NT2/D1 (cell line): ENCODE data around the gene ARSJ.

Source experiments
- DNase-seq: peaks from one replicate; pipeline ENCODE4 v3.0.0-alpha.2; 2011; ENCODE audit warnings: low read depth, low spot score
- H3K27me3 ChIP-seq: 2 replicates; pipeline ENCODE4 v1.6.0; 2011; ENCODE audit warnings: mild to moderate bottlenecking; ENCODE audit not compliant: insufficient read length, insufficient read depth
- H3K36me3 ChIP-seq: 2 replicates; pipeline ENCODE4 v1.6.1; 2011; ENCODE audit warnings: mild to moderate bottlenecking, low read length, mixed read lengths; ENCODE audit not compliant: insufficient read depth, insufficient read length
- H3K4me1 ChIP-seq: 2 replicates; pipeline ENCODE4 v1.5.1; 2011; ENCODE audit not compliant: insufficient read depth, insufficient read length
- H3K4me3 ChIP-seq: 2 replicates; pipeline ENCODE4 v1.5.1; 2011; ENCODE audit warnings: low read depth; ENCODE audit not compliant: insufficient read length
- H3K9ac ChIP-seq: 2 replicates; pipeline ENCODE4 v1.6.0; 2011; ENCODE audit warnings: low read depth; ENCODE audit not compliant: insufficient read length
- H3K9me3 ChIP-seq: 2 replicates; pipeline ENCODE4 v1.5.1; 2011; ENCODE audit warnings: mild to moderate bottlenecking, low read length; ENCODE audit not compliant: insufficient read depth
- SUZ12 ChIP-seq: IDR thresholded peaks from 2 replicates; pipeline ENCODE4 v1.6.1; 2011; ENCODE audit not compliant: insufficient read length, insufficient read depth; ENCODE audit errors: extremely low read depth
- YY1 ChIP-seq: IDR thresholded peaks from 2 replicates; pipeline ENCODE4 v1.6.1; 2011; ENCODE audit not compliant: insufficient read length, insufficient read depth
- ZNF274 ChIP-seq: IDR thresholded peaks from 2 replicates; pipeline ENCODE4 v1.6.1; 2011; ENCODE audit warnings: mild to moderate bottlenecking, low read depth, low read length

ARSJ gene

DNA sequence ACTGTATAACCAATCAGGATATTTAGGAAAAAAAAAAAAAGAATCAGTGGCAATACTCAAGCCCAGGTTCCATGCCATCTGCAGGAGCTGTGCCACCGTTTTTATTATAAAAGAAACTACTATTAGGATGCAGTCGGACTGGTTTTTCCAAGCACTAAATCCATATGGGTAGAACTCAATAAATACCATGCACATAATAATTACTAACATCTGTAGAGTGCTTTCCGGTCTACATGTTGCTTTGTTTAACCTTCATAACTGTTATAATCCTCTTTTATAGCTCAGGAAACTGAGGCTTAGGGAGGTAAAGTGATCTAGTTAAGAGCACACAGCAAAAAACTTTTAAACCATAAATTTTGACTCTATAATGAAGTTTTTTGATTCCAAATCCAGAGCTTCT lies 24.0 kb downstream of the ARSJ start:
- DNase-seq, result no peak
- Histone ChIP-seq H3K9me3 (no peaks in the 10 kb centered on the region), H3K27me3 (no peaks in the 10 kb centered on the region), H3K4me3 (no peak overlapping the region), H3K9ac (no peak overlapping the region), H3K36me3 (no peaks in the 10 kb centered on the region), H3K4me1 (no peaks in the 10 kb centered on the region)
- TF ChIP-seq YY1, result no peak
- no peak for TF ChIP-seq SUZ12
- TF ChIP-seq ZNF274, result no peak

DNA sequence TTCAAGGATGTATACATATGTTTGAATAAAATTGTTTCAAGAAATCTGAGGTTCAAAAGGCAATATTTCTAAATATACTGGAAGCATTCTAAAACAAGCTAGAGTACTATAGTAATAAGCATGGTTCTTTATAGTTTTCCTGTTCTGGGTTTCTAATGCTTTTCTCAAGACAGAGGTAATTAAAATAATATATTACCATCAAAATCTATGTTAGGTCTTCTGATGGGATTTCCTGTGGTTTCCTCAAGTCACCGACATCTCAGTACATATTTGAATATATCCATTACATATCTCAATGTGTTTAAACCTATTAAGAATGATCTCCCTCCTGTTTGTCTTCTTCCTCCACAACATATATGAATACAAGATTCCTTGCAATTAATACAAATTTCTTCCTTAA lies 25.6 kb downstream of the ARSJ start:
- H3K9ac ChIP-seq, result no peak overlapping the region
- no peaks in the 10 kb centered on the region for H3K27me3 ChIP-seq
- no peaks in the 10 kb centered on the region for H3K4me1 ChIP-seq
- no peak overlapping the region for H3K4me3 ChIP-seq
- TF ChIP-seq ZNF274 (no peak), SUZ12 (no peak), YY1 (no peak)
- no peaks in the 10 kb centered on the region for H3K36me3 ChIP-seq
- H3K9me3 ChIP-seq, result no peaks in the 10 kb centered on the region
- DNase-seq, result no peak

DNA sequence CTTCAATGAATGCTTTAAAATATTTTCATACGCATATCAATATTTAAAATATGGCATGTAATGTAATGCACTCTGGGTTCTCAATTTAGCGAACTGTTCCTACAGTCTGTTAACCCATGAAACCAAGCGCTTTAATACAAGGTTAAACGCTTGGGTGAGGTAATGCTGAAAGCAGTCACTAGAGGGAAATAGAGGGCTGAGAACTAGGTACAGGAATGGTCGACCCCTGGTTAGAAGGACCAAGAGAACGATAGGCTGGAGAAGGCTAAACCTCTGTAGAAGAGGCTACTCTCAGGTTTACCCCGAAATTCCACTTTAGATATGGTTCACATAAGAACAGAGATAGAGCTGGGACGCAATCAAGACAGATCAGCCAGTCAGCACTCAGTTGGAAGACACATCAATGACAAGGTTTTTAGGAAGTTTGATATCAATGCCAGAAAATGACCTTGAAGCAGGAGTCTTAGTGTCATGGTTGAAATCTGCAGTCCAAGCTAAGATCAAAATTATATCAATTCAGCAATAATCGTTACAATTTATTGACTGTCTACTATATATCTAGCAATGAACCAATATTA lies 26.9 kb downstream of the ARSJ start:
- Histone ChIP-seq H3K9me3 (no peaks in the 10 kb centered on the region), H3K4me3 (no peak overlapping the region), H3K9ac (no peak overlapping the region), H3K4me1 (no peaks in the 10 kb centered on the region), H3K36me3 (no peaks in the 10 kb centered on the region), H3K27me3 (no peaks in the 10 kb centered on the region)
- peak; percentile 46 for DNase-seq
- TF ChIP-seq YY1 (no peak), SUZ12 (no peak), ZNF274 (no peak)

DNA sequence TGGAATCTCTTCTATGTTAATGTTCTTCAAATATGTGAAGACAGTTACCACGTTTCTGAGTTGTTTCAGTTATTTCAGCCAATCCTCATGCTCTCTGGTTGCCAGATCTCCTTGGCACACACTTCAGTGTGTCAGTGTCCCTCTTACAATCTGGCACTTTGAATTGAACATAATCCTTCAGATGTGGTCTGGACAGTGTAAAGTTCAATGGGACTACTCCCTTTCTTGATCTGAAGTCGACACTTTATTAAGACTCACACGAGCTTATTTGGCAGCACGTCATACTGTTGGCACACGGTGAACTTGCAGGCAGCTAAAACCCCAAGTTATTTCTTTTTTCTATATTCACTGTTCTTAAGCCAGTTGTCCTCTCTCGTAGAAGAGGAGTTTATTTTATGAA lies 28.2 kb downstream of the ARSJ start:
- Histone ChIP-seq H3K4me3 (no peak overlapping the region), H3K9ac (no peak overlapping the region), H3K36me3 (no peaks in the 10 kb centered on the region), H3K27me3 (no peaks in the 10 kb centered on the region), H3K9me3 (no peaks in the 10 kb centered on the region), H3K4me1 (no peaks in the 10 kb centered on the region)
- TF ChIP-seq ZNF274 (no peak), SUZ12 (no peak), YY1 (no peak)
- no peak for DNase-seq

- Histone ChIP-seq H3K4me3 (no peak overlapping the region), H3K27me3 (no peaks in the 10 kb centered on the region), H3K36me3 (no peaks in the 10 kb centered on the region), H3K9me3 (no peaks in the 10 kb centered on the region), H3K9ac (no peak overlapping the region), H3K4me1 (no peaks in the 10 kb centered on the region)
- DNase-seq, result no peak
- TF ChIP-seq YY1 (no peak), ZNF274 (no peak), SUZ12 (no peak)
Measured at GRCh38 chr4:113950207-113950606, 29.2 kb downstream of the ARSJ start.

- no peak for TF ChIP-seq YY1
- TF ChIP-seq ZNF274, result no peak
- no peak for TF ChIP-seq SUZ12
- Histone ChIP-seq H3K27me3 (no peaks in the 10 kb centered on the region), H3K4me3 (no peak overlapping the region), H3K9ac (no peak overlapping the region), H3K36me3 (no peaks in the 10 kb centered on the region), H3K4me1 (no peaks in the 10 kb centered on the region), H3K9me3 (no peaks in the 10 kb centered on the region)
- DNase-seq, result no peak
Measured at GRCh38 chr4:113947484-113947883, 32.0 kb downstream of the ARSJ start.

GRCh38 chr4:113945906-113946305 lies 33.5 kb downstream of the ARSJ start:
- no peak overlapping the region for H3K9ac ChIP-seq
- H3K4me3 ChIP-seq, result no peak overlapping the region
- no peak for TF ChIP-seq YY1
- no peaks in the 10 kb centered on the region for H3K27me3 ChIP-seq
- no peaks in the 10 kb centered on the region for H3K9me3 ChIP-seq
- no peak for DNase-seq
- H3K4me1 ChIP-seq, result no peaks in the 10 kb centered on the region
- no peaks in the 10 kb centered on the region for H3K36me3 ChIP-seq
